Activated CD8-positive, alpha-beta memory T cell treated with anti-CD3 and anti-CD28 coated beads for 4 hours (primary cell): ENCODE data around the gene WDR82.

Experiments
- DNase-seq, 2 donors: peaks; one replicate each; pipeline ENCODE4 v3.0.0-alpha.2; 2020; ENCODE audit warnings: low read depth in 2 of 2

Gene WDR82

GRCh38 chr3:52306978-52307377 lies 28.5 kb upstream of the WDR82 start:
- no peak for DNase-seq

- no peak for DNase-seq
Measured at GRCh38 chr3:52305926-52306325, 27.5 kb upstream of the WDR82 start.

GRCh38 chr3:52303811-52304210 lies 25.4 kb upstream of the WDR82 start:
- DNase-seq, result no peak

- DNase-seq, result no peak
Measured at GRCh38 chr3:52302426-52303145, 24.1 kb upstream of the WDR82 start.

- no peak for DNase-seq
Measured at GRCh38 chr3:52299879-52300611, 21.6 kb upstream of the WDR82 start.

- DNase-seq, result no peak
Measured at GRCh38 chr3:52299247-52299878, 20.9 kb upstream of the WDR82 start.

- DNase-seq, result no peak
Measured at GRCh38 chr3:52298149-52299098, 20.0 kb upstream of the WDR82 start.

- DNase-seq, result no peak
Measured at GRCh38 chr3:52297242-52298148, 19.0 kb upstream of the WDR82 start.

GRCh38 chr3:52295671-52296208 lies 17.3 kb upstream of the WDR82 start:
- no peak for DNase-seq

GRCh38 chr3:52294320-52295150 lies 16.1 kb upstream of the WDR82 start:
- no peak for DNase-seq

GRCh38 chr3:52293491-52294319 lies 15.3 kb upstream of the WDR82 start:
- no peak for DNase-seq

GRCh38 chr3:52292247-52293065 lies 14.0 kb upstream of the WDR82 start:
- no peak for DNase-seq

GRCh38 chr3:52291508-52292181 lies 13.2 kb upstream of the WDR82 start:
- DNase-seq, result no peak

- DNase-seq, result no peak
Measured at GRCh38 chr3:52290596-52291507, 12.4 kb upstream of the WDR82 start.

- DNase-seq, result no peak
Measured at GRCh38 chr3:52289747-52290595, 11.5 kb upstream of the WDR82 start.
